IPS-15b (cell line): Measurements from ENCODE around the gene HOXD3.

ENCODE experiments used
- H3K27me3 ChIP-seq: one replicate; pipeline ENCODE4 v1.6.1; 2013; ENCODE audit warnings: low read length; ENCODE audit not compliant: control insufficient read depth, insufficient read depth
- H3K36me3 ChIP-seq: one replicate; pipeline ENCODE4 v1.6.1; 2013; ENCODE audit warnings: low read length; ENCODE audit not compliant: control insufficient read depth, insufficient read depth
- H3K4me1 ChIP-seq: one replicate; pipeline ENCODE4 v1.6.1; 2013; ENCODE audit warnings: mild to moderate bottlenecking, low read length; ENCODE audit not compliant: control insufficient read depth, insufficient read depth
- H3K4me3 ChIP-seq: one replicate; pipeline ENCODE4 v1.5.1; 2013; ENCODE audit warnings: low read depth, low read length
- H3K9ac ChIP-seq: one replicate; pipeline ENCODE4 v1.6.1; 2013; ENCODE audit warnings: low read depth, mild to moderate bottlenecking, low read length
- H3K9me3 ChIP-seq: one replicate; pipeline ENCODE4 v1.6.1; 2013; ENCODE audit warnings: mild to moderate bottlenecking, low read length; ENCODE audit not compliant: control insufficient read depth, insufficient read depth

Gene HOXD3

GRCh38 chr2:176158855-176159662 is 2.0 kb downstream of the HOXD3 start:
- Histone ChIP-seq H3K27me3 (peaks cover 100% of the 10 kb centered on the region), H3K36me3 (no peaks in the 10 kb centered on the region), H3K9me3 (no peaks in the 10 kb centered on the region), H3K4me1 (peaks cover 2% of the 10 kb centered on the region), H3K9ac (no peak overlapping the region), H3K4me3 (no peak overlapping the region)

DNA sequence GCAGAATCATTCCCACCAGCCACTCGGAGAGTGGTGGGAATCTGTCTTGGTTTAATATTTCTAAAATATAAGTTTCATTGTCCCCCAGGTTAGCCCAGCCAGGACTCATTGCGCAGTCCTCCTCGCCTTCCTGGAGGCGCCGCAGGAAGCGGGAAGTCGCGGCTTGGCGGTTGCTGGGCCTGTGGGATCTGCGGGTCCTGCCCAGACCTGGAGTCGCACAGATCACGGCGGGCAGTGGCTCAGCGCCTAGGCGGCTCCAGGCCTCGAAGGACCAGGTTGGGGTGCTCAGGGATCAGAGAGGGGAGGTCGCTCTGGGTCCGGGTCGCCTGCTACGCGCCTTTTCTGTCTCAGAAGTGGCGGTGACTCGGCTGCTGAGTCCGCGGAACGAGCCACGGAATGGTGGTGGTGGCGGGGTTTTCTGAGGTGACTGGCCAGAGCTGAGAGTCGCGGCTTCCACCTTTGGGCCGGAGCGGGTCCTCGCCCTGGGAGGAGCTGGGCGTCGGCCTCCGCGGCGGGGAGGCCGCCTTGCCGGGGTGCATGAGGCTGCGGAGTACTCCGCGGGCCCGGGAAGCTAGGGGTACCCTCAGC is 2.6 kb downstream of the HOXD3 start:
- peaks cover 2% of the 10 kb centered on the region for H3K4me1 ChIP-seq
- H3K9ac ChIP-seq = no peak overlapping the region
- H3K9me3 ChIP-seq = no peaks in the 10 kb centered on the region
- peak overlapping the region; percentile 22 for H3K4me3 ChIP-seq
- no peaks in the 10 kb centered on the region for H3K36me3 ChIP-seq
- H3K27me3 ChIP-seq = peaks cover 100% of the 10 kb centered on the region

DNA sequence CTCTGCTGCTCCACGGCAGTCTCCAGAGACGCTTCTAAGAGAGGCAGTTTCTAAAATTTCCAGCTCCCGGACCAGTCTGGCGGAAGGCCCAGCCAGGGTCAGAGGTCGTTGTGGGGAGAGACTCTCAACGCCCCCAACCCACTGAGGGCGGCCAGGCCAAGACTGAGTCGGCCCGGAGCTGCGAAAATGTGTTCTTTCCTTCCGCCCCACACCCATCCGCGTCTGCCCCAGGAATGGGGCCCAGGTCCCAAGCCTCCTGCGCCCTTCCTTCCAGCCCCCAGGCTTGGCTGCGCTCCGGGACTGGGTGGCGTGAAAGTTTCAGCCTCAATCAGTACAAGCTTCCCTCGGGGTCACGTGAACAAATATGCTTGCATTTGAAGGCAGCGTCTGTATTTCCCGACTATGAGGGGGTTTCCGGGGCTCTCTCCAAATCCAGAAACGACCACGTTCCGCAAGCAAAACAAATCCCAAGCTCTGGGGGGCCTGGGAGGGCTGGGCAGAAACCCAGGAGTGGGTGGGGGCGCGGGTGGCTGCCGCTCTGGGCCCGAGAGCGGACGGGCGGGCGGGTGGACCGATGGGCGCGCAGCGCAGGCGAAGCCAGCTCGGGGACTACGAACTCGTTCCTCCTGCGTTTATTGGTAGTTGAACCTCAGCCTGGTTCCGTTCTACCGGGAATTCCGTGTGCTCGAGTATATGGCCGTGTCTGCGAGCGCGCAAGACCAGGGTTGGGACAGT is 3.3 kb downstream of the HOXD3 start:
- peaks cover 4% of the 10 kb centered on the region for H3K4me1 ChIP-seq
- H3K9me3 ChIP-seq = no peaks in the 10 kb centered on the region
- H3K27me3 ChIP-seq = peaks cover 100% of the 10 kb centered on the region
- no peak overlapping the region for H3K9ac ChIP-seq
- H3K36me3 ChIP-seq = no peaks in the 10 kb centered on the region
- H3K4me3 ChIP-seq = peak overlapping the region; percentile 22

GRCh38 chr2:176160986-176161824 is 4.1 kb downstream of the HOXD3 start:
- peak overlapping the region; percentile 12 for H3K4me3 ChIP-seq
- no peak overlapping the region for H3K9ac ChIP-seq
- H3K27me3 ChIP-seq = peaks cover 100% of the 10 kb centered on the region
- H3K4me1 ChIP-seq = peaks cover 2% of the 10 kb centered on the region
- H3K36me3 ChIP-seq = no peaks in the 10 kb centered on the region
- no peaks in the 10 kb centered on the region for H3K9me3 ChIP-seq

DNA sequence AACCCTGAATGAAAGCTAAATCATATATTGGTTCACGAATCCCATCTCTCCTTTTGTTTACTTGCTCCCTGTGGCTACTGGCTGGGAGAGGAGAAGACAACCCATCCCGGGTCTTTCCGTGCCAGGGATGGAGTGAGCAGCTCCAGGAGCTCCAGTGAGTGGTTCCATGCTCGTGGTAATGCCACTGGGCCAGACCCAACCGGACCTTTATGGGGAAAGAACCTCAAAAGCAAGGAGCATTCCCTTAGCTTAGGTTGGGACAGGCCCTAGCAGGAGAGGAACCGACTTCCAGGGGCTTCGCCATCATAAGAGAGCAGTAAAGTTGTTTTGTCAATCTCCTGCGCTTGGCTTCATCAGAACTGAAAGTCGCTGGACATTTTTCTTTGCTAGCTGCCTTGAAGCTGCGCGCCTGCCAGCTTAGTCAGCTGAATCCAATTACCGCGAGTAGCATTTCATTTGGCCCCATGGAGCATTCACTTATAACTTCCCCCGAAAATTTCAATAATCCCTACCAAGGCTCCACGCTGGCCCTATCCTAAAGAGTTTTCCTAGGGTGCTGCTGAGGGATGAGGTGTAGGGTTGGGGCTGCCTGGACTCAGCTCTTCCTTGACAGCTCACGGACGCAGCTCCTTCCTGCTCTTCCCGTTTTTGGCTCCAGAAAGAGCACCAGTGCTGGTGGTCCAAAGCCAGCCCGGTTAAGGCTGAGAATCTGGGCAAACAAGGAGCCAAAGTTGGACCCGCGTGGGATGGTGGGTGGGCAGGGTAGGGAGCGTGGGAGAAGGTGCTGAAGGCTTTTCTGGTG is 4.9 kb downstream of the HOXD3 start:
- H3K27me3 ChIP-seq = peaks cover 100% of the 10 kb centered on the region
- peaks cover 2% of the 10 kb centered on the region for H3K4me1 ChIP-seq
- H3K36me3 ChIP-seq = no peaks in the 10 kb centered on the region
- H3K9ac ChIP-seq = no peak overlapping the region
- H3K4me3 ChIP-seq = peak overlapping the region; percentile 12
- H3K9me3 ChIP-seq = no peaks in the 10 kb centered on the region

GRCh38 chr2:176162911-176163671 is 6.0 kb downstream of the HOXD3 start:
- Histone ChIP-seq H3K4me1 (peaks cover 2% of the 10 kb centered on the region), H3K27me3 (peaks cover 100% of the 10 kb centered on the region), H3K9me3 (no peaks in the 10 kb centered on the region), H3K9ac (no peak overlapping the region), H3K4me3 (peak overlapping the region; percentile 19), H3K36me3 (no peaks in the 10 kb centered on the region)

DNA sequence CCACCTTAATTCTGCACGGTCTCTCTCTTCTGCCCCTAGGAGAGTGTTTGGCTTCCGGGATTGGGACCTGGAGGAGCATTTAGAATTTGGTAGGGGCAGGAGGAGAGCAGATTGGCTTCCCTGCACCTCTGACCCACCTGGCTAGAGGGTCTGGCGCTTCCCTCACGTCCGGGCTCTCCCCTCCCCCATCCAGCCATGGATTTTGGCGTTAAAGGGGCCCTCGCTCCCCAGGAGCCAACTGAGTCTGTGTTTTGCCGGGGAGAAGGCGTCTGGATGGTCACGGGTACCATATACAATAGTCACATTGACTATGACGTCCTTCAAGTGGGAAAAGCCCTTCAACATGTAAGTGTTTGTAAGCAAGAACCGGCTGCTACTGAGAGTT is 6.6 kb downstream of the HOXD3 start:
- H3K27me3 ChIP-seq = peaks cover 100% of the 10 kb centered on the region
- H3K4me3 ChIP-seq = peak overlapping the region; percentile 19
- no peaks in the 10 kb centered on the region for H3K9me3 ChIP-seq
- H3K4me1 ChIP-seq = peaks cover 2% of the 10 kb centered on the region
- H3K36me3 ChIP-seq = no peaks in the 10 kb centered on the region
- no peak overlapping the region for H3K9ac ChIP-seq

DNA sequence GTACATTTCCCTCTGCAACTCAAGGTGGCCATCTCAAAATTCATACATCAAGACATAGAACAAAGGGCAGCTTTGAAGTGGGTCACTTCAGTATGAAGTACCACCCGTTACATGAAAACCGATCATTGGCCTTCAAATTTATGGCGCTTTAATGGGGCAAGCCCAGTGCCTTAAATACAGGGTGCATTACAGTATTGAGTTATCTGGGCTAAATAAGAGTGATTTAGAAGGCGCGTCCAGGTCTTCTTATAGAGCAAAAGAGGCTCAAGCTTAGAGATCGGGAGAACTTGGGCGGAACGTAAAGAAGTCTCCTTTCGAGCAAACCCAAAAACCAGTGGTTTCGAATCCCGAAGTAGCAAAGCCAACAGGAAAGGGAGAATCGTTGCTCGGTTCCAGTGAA is 7.1 kb downstream of the HOXD3 start:
- Histone ChIP-seq H3K4me1 (peaks cover 2% of the 10 kb centered on the region), H3K9me3 (no peaks in the 10 kb centered on the region), H3K4me3 (peak overlapping the region; percentile 18), H3K9ac (no peak overlapping the region), H3K27me3 (peaks cover 100% of the 10 kb centered on the region), H3K36me3 (no peaks in the 10 kb centered on the region)

- H3K27me3 ChIP-seq = peaks cover 100% of the 10 kb centered on the region
- H3K4me3 ChIP-seq = peak overlapping the region; percentile 18
- H3K9ac ChIP-seq = no peak overlapping the region
- H3K36me3 ChIP-seq = no peaks in the 10 kb centered on the region
- peaks cover 2% of the 10 kb centered on the region for H3K4me1 ChIP-seq
- no peaks in the 10 kb centered on the region for H3K9me3 ChIP-seq
Measured at GRCh38 chr2:176164611-176165369, 7.7 kb downstream of the HOXD3 start.
